GM12801 (cell line): ENCODE measurements around the gene FNTB.

Source experiments
- TF ChIP-seq, protein P1 (sequence below): IDR thresholded peaks from one replicate; pipeline ENCODE4 v1.5.1; 2011; ENCODE audit warnings: control low read depth; ENCODE audit not compliant: insufficient read length; ENCODE audit errors: extremely low read depth

FNTB gene

GRCh38 chr14:65098586-65098985 is 111.9 kb downstream of the FNTB start:
- TF ChIP-seq, protein P1, sequence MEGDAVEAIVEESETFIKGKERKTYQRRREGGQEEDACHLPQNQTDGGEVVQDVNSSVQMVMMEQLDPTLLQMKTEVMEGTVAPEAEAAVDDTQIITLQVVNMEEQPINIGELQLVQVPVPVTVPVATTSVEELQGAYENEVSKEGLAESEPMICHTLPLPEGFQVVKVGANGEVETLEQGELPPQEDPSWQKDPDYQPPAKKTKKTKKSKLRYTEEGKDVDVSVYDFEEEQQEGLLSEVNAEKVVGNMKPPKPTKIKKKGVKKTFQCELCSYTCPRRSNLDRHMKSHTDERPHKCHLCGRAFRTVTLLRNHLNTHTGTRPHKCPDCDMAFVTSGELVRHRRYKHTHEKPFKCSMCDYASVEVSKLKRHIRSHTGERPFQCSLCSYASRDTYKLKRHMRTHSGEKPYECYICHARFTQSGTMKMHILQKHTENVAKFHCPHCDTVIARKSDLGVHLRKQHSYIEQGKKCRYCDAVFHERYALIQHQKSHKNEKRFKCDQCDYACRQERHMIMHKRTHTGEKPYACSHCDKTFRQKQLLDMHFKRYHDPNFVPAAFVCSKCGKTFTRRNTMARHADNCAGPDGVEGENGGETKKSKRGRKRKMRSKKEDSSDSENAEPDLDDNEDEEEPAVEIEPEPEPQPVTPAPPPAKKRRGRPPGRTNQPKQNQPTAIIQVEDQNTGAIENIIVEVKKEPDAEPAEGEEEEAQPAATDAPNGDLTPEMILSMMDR: no peak

DNA sequence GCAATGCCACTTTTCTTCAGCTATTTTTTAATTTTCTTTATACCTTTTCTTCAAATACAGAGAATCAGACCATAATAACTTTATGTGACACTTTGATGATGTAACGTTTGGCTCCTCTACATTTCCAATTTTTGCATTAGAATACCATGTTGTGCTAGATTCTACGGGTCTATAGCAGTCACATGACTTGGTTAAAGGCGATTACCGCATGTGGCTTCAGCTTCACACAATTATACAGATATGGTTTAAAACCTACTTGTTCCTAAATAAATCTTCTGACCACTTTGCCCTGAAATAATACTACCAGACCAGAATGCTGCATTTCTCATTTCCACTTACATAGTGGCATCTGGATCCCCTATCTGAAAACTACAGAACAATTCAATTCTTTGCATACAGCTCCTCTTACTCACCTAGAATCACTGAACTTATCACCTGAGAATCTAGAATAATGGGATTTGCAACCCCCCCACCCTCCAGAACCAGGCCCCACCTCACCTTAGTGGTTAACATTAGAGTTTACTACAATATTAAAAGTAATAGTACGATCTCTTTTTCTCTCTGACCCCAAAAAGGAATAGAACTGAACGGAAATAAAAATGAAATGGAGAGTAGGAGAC is 114.3 kb downstream of the FNTB start:
- TF ChIP-seq, protein P1: no peak

DNA sequence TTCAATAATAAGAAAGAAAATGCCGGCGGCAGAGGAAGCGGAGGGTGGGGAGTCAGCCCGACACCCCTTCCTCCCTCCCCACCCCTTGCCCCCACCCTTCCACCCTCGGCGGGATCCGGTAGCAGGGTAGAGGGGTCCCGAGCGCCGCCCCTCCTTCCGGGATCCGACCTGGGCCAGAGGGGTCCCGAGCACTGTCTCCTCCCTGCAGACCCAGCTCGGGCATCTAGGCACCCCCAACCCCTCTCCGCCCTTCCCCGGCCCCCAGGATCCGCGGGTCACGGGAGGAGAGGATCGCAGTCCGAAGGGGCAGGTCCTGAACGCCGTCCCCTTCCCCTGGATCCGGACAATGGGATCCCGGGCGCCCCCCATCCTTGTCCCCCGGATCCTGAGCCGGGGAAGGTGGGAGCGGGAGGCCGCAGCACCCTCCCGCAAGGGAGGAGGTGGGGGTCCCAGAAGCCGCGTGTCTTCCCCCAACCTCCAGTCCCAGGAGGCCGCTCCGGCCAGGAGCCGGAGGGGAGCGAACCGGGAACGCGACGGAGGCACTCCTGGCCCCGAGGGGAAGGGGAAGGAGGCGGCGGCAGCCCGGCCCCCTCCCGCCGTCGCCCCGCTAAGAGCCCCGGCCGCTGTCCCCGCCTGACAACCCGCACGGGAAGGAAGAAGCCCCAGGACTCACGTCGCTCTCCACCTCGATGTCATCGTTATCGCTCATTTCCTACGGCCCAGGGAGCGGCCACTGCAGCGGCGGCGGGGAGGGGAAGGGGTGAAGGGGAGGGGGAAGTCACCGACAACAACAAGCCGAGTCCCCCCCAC is 115.1 kb downstream of the FNTB start:
- TF ChIP-seq, protein P1: no peak

- TF ChIP-seq, protein P1: no peak
These were observed 115.9 kb downstream of the FNTB start, which contains the start of gene MAX for GRCh38 chr14:65102441-65103149. Gene MAX, minus strand, starts transcription at chr14:65102517. Its CDS starts 178 bp downstream, at chr14:65102339.

DNA sequence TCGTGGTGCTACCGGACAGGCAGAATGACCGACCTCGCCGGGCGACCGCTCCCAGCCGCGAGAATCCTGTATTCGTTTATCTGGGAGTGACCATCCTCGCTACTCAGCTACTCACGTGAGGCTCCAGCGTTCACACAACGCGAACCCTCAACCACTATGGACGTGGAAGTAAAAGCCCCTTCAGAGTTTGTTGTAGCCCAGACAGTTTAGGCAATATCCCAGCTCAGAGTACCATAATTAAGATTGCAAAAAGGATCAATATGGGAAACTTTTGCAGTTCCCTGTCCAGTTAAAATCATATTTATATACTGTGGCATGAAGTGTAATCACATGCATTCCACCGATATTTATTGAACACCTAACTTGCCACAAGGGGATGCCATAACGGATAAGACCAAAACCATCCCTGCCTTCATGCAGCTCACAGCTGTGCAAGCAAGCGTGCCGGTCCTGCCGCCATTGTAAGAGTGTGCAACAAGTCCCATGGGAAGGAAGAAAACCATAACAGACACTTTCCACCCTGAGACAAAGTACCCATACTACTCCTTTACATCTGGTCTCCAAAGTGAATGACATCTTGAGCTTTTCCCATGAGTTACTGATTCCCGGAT is 116.6 kb downstream of the FNTB start:
- TF ChIP-seq, protein P1: no peak

- TF ChIP-seq, protein P1: no peak
These were observed 118.1 kb downstream of the FNTB start for GRCh38 chr14:65104791-65105190.

DNA sequence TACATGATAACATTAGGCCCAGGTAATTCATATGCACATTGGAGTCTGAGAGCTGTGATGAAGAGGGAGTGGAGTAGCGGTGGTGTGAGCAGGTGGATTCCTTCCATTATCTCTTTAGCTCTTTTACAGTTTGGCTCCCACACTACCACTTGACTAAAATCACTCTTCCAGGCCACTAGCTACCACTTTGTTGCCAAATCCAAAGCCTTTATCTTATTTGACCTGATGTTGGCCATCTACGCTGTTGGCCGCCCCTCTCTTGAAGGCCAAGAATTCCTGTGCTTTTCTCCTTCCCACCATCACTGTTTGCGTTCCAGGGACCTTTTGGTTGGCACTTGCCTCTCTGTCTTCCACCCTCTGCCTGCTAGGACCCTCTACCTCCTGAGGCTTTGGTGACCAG is 119.6 kb downstream of the FNTB start:
- TF ChIP-seq, protein P1: no peak
